Loucy (cell line): ENCODE data around the gene ACSF3.

Experiments
- CTCF ChIP-seq: fragments of 200-600 bp; sonication (generic); conservative IDR thresholded peaks from 2 replicates; pipeline ENCODE4 v1.5.1; 2014; ENCODE audit warnings: mild to moderate bottlenecking, antibody characterized with exemption, low read length
- EZH2phosphoT487 ChIP-seq: fragments of 200-600 bp; IDR thresholded peaks from 2 replicates; pipeline ENCODE4 v1.6.1; 2018; ENCODE audit warnings: antibody characterized with exemption, mild to moderate bottlenecking, moderate library complexity, borderline replicate concordance

DNA sequence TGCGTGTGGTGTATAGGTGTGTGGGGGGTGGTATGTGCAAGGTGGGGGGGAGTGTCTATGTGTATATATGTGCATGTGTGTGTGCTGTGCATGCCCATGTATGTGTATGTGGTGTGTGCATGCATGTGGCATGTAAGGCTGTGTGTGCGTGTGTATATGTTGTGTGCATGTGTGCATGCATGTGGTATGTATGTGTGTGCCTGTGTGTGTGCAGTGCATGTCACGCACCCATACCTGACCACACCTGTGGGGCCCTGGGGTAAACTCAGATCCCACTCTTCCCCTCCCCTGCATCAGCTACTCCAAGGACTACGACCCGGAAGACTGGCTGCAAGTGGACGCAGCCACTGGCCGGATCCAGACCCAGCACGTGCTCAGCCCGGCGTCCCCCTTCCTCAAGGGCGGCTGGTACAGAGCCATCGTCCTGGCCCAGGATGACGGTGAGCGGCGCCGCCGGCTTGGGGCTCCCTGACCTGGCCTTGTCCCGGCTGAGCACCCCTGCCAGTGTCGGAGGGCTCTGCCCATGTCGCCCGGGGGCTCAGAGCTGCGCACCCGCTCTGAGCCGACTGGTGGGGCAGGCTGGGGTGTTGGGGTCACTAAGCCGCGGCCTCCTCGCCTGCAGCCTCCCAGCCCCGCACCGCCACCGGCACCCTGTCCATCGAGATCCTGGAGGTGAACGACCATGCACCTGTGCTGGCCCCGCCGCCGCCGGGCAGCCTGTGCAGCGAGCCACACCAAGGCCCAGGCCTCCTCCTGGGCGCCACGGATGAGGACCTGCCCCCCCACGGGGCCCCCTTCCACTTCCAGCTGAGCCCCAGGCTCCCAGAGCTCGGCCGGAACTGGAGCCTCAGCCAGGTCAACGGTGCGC is 97.6 kb downstream of the ACSF3 start:
- TF ChIP-seq CTCF (no peak), EZH2phosphoT487 (no peak)
